GM21825 (cell line): ENCODE results near the gene CFAP298.

Source experiments
- ATAC-seq: cut with Tn5 transposase; IDR thresholded peaks from one replicate; pipeline ENCODE4 v1.9.1; 2021; ENCODE audit warnings: mild to moderate bottlenecking, moderate library complexity; ENCODE audit not compliant: unreplicated experiment

Gene CFAP298

GRCh38 chr21:32599526-32599925 is 12.7 kb downstream of the CFAP298 start:
- no peak for ATAC-seq

- no peak for ATAC-seq
These were observed 13.1 kb downstream of the CFAP298 start for GRCh38 chr21:32599091-32599490.

- no peak for ATAC-seq
These were observed 15.0 kb downstream of the CFAP298 start for GRCh38 chr21:32597205-32597604.

- no peak for ATAC-seq
These were observed 16.7 kb downstream of the CFAP298 start for GRCh38 chr21:32595431-32595830.

- ATAC-seq = no peak
These were observed 18.5 kb downstream of the CFAP298 start for GRCh38 chr21:32593690-32594089.

- no peak for ATAC-seq
These were observed 19.2 kb downstream of the CFAP298 start for GRCh38 chr21:32592929-32593502.

GRCh38 chr21:32590130-32590529 is 22.0 kb downstream of the CFAP298 start:
- no peak for ATAC-seq

GRCh38 chr21:32587651-32588050 is 24.5 kb downstream of the CFAP298 start:
- no peak for ATAC-seq

- ATAC-seq = no peak
These were observed 25.1 kb downstream of the CFAP298 start for GRCh38 chr21:32587120-32587519.

GRCh38 chr21:32585970-32586369 is 26.2 kb downstream of the CFAP298 start:
- no peak for ATAC-seq

GRCh38 chr21:32585042-32585710 is 27.0 kb downstream of the CFAP298 start, which contains the start of gene TCP10L:
TSS of gene TCP10L (minus strand) at chr21:32585523. CDS start at chr21:32584304, 1,219 bp downstream.
- ATAC-seq = no peak

GRCh38 chr21:32584472-32584871 is 27.7 kb downstream of the CFAP298 start:
- ATAC-seq = no peak

GRCh38 chr21:32581732-32582131 is 30.4 kb downstream of the CFAP298 start:
- ATAC-seq = no peak

GRCh38 chr21:32580949-32581348 is 31.2 kb downstream of the CFAP298 start:
- ATAC-seq = no peak

GRCh38 chr21:32578107-32578691 is 34.0 kb downstream of the CFAP298 start:
- no peak for ATAC-seq

- no peak for ATAC-seq
These were observed 36.2 kb downstream of the CFAP298 start for GRCh38 chr21:32576011-32576410.

GRCh38 chr21:32574946-32575925 is 36.9 kb downstream of the CFAP298 start:
- no peak for ATAC-seq

GRCh38 chr21:32572574-32573420 is 39.4 kb downstream of the CFAP298 start:
- ATAC-seq = no peak

- no peak for ATAC-seq
These were observed 41.7 kb downstream of the CFAP298 start for GRCh38 chr21:32570456-32570855.
